K562 (cell line): ENCODE results near the gene SH2D4B. TPM values are rescaled to one million over a fixed set of nuclear protein-coding genes. Genes with fewer than 3 reads are reported as not detected.

ENCODE experiments used
- ATAC-seq: fragments of 200-7000 bp; cut with Tn5 transposase; 3 replicates; pipeline ENCODE4 v1.9.1; 2020; ENCODE audit warnings: moderate library complexity
- BruUV-seq: library from RNA; stranded (reverse); fragments of 400-500 nt; replicated peaks from 2 replicates; lab custom pipeline; 2021; lab: Mats Ljungman, UMichigan
- CTCF ChIA-PET: fragments of 300-600 bp; formaldehyde crosslinking; extraction: SDS; loops from one replicate; lab custom pipeline; 2021; ENCODE audit warnings: low intra/inter-chr PET ratio; lab: Yijun Ruan, JAX
- POLR2A ChIA-PET: fragments of 300-600, 350-650 bp; sonication (Branson Sonifier 250); formaldehyde crosslinking; extraction: SDS; loops from one replicate; lab custom pipeline; 2021; ENCODE audit warnings: antibody characterized with exemption, inconsistent platforms; lab: Yijun Ruan, JAX
- DNase-seq, 4 experiments: peaks; one replicate each; pipeline versions ENCODE4 v3.0.0 to v3.0.0-alpha.2; 2011 to 2018; ENCODE audit warnings: low spot score in 3 of 4, mixed read lengths in 3 of 4; ENCODE audit errors: extremely low read depth in 1 of 4
- FAIRE-seq: peaks from 2 replicates; lab custom pipeline; 2011; peaks lifted over from hg19 to GRCh38; lab: Jason Lieb, UNC
- H2AFZ ChIP-seq: 2 replicates; pipeline ENCODE4 v1.6.0; 2011; ENCODE audit warnings: low read depth, low read length, control low read depth, inconsistent platforms
- H3K27ac ChIP-seq: fragments of 200-600 bp; 3 replicates; pipeline ENCODE4 v1.8.0; 2011; ENCODE audit warnings: low read depth, mild to moderate bottlenecking, control low read depth, inconsistent platforms, low read length, moderate library complexity, mixed read lengths; ENCODE audit errors: extremely low read depth
- H3K27me3 ChIP-seq, 2 experiments: fragments of 300-600 bp in 1 of 2; 2 replicates in 1 of 2; 3 replicates in 1 of 2; pipeline versions ENCODE4 v1.6.0 to v1.8.0; 2011; ENCODE audit warnings: inconsistent platforms in 2 of 2, low read length in 2 of 2, mild to moderate bottlenecking in 1 of 2, mixed read lengths in 1 of 2, moderate library complexity in 1 of 2; ENCODE audit not compliant: control insufficient read depth in 2 of 2, insufficient read depth in 2 of 2
- H3K36me3 ChIP-seq: fragments of 300-600 bp; 3 replicates; pipeline ENCODE4 v1.8.0; 2011; ENCODE audit warnings: mild to moderate bottlenecking, low read length, inconsistent platforms; ENCODE audit not compliant: control insufficient read depth, insufficient read depth
- H3K4me1 ChIP-seq, 2 experiments: fragments of 200-600 bp in 1 of 2; replicated peaks in 1 of 2; 2 replicates in 1 of 2; 3 replicates in 1 of 2; pipeline versions ENCODE4 v1.5.1 to v1.8.0; 2011; ENCODE audit warnings: inconsistent platforms in 2 of 2, low read length in 2 of 2, mild to moderate bottlenecking in 1 of 2, mixed read lengths in 1 of 2, moderate library complexity in 1 of 2; ENCODE audit not compliant: control insufficient read depth in 2 of 2, insufficient read depth in 2 of 2
- H3K4me2 ChIP-seq: 2 replicates; pipeline ENCODE4 v1.6.1; 2011; ENCODE audit warnings: low read length, control low read depth, inconsistent platforms, mixed read lengths; ENCODE audit not compliant: insufficient read depth
- H3K4me3 ChIP-seq: fragments of 200-600 bp; sonication (generic), shearing (Covaris generic); 2 replicates; pipeline ENCODE4 v1.5.1; 2016; ENCODE audit warnings: control low read depth, inconsistent platforms
- H3K79me2 ChIP-seq: fragments of 200-600 bp; 3 replicates; pipeline ENCODE4 v1.8.0; 2011; ENCODE audit warnings: low read length, inconsistent platforms; ENCODE audit not compliant: control insufficient read depth, insufficient read depth
- H3K9ac ChIP-seq, 2 experiments: 2 replicates each; pipeline versions ENCODE4 v1.6.0 to v1.6.1; 2011; ENCODE audit warnings: low read depth in 2 of 2, low read length in 2 of 2, control low read depth in 1 of 2, inconsistent platforms in 1 of 2, mild to moderate bottlenecking in 1 of 2, mixed read lengths in 1 of 2; ENCODE audit not compliant: insufficient read depth in 1 of 2
- H3K9me1 ChIP-seq: one replicate; pipeline ENCODE4 v1.6.0; 2011; ENCODE audit warnings: inconsistent platforms, mild to moderate bottlenecking, low read length, moderate library complexity; ENCODE audit not compliant: control insufficient read depth, insufficient read depth
- H3K9me3 ChIP-seq: replicated peaks from 2 replicates; pipeline ENCODE4 v1.5.1; 2011; ENCODE audit warnings: low read depth, low read length, inconsistent platforms; ENCODE audit not compliant: control insufficient read depth, insufficient read depth
- H4K20me1 ChIP-seq: replicated peaks from 2 replicates; pipeline ENCODE4 v1.6.1; 2011; ENCODE audit warnings: low read length, inconsistent platforms, mixed read lengths; ENCODE audit not compliant: control insufficient read depth, insufficient read depth
- MAFG ChIP-seq: fragments of 450-650 bp; conservative IDR thresholded peaks from 2 replicates; pipeline ENCODE4 v1.6.1; 2016; ENCODE audit warnings: missing genetic modification characterization, missing compliant biosample characterization
- RHOXF2B ChIP-seq: fragments of 250-450 bp; sonication (Bioruptor Pico); conservative IDR thresholded peaks from 2 replicates; pipeline ENCODE4 v1.5.1; 2021
- TRIM24 ChIP-seq, 2 experiments: fragments of 450-650 bp; IDR thresholded peaks; 2 replicates each; pipeline ENCODE4 v1.6.1; 2016
- ZNF408 ChIP-seq: fragments of 250-450 bp; sonication (Bioruptor Pico); IDR thresholded peaks from 2 replicates; pipeline ENCODE4 v1.4.0; 2020; ENCODE audit warnings: low read depth, mild to moderate bottlenecking, moderate library complexity
- ZNF583 ChIP-seq: fragments of 250-450 bp; sonication (Bioruptor Pico); IDR thresholded peaks from 2 replicates; pipeline ENCODE4 v1.4.0; 2020
- WGBS: fragments of 100-300 bp; shearing (Covaris generic); methylation state at CpG from one replicate; pipeline ENCODE4 v1.1.6; 2016; ENCODE audit warnings: low coverage, mixed read lengths; ENCODE audit not compliant: insufficient coverage; ENCODE audit errors: missing lambda C conversion rate; 5-methylcytosine and 5-hydroxymethylcytosine counted together
- in situ Hi-C: fragments of 300-500 bp; cut with MboI; formaldehyde crosslinking; loops from 4 replicates; pipeline ENCODE4 v1.15.0; 2018; ENCODE audit warnings: inconsistent platforms, mixed read lengths
- intact Hi-C: fragments of 100-400 bp; cut with micrococcal nuclease; formaldehyde crosslinking; loops from 2 replicates; pipeline ENCODE4 v1.14.2; 2022
- polyA plus RNA-seq, 8 experiments: library from polyadenylated mRNA; depleted of rRNA in 4 of 8; stranded (reverse) in 5 of 8; unstranded in 3 of 8; fragments of >200 nt; fragmentation: Nextera tagmentation in 2 of 8; fragmentation: Illumina TruSeq in 1 of 8; extraction: Ambion mirVana in 2 of 8; extraction: Trizol in 1 of 8; gene quantifications; 2 replicates each; pipeline versions ENCODE4 v1.2.1 to v1.2.3, GENCODE V29; 2011 to 2014; ENCODE audit warnings: inconsistent platforms in 1 of 8, missing spikeins in 1 of 8
- total RNA-seq, 7 experiments: library from RNA; depleted of rRNA in 6 of 7; stranded (reverse); fragments of >200 nt in 6 of 7; fragmentation: Illumina TruSeq in 2 of 7; extraction: Trizol in 2 of 7; gene quantifications; 2 replicates each; pipeline versions ENCODE4 v1.2.1 to v1.2.3, GENCODE V29; 2011 to 2021; ENCODE audit warnings: low replicate concordance in 1 of 7
- TF ChIP-seq, protein P1 (sequence below), 3 experiments: IDR thresholded peaks in 2 of 3; conservative IDR thresholded peaks in 1 of 3; 2 replicates each; pipeline ENCODE4 v1.5.1; 2011 to 2012; ENCODE audit warnings: low read length in 3 of 3, mild to moderate bottlenecking in 3 of 3, control low read depth in 2 of 3, improper control_type of control experiment in 1 of 3, inconsistent platforms in 1 of 3, low read depth in 1 of 3, mixed read lengths in 1 of 3, moderate library complexity in 1 of 3; ENCODE audit not compliant: insufficient read depth in 2 of 3
- TF ChIP-seq, protein P2 (sequence below), 2 experiments: fragments of 450-650 bp; IDR thresholded peaks; 2 replicates each; pipeline ENCODE4 v1.6.1; 2016; ENCODE audit warnings: mild to moderate bottlenecking in 2 of 2, borderline replicate concordance in 1 of 2, low read depth in 1 of 2, moderate library complexity in 1 of 2

SH2D4B gene
- total and polyA plus RNA-seq, 9 of the 15 experiments (the other 6 are each of a cell fraction or from before 2014, with no cell fraction given) = 0.03 to 0.14 (median 0.04) TPM; not detected in 4

DNA sequence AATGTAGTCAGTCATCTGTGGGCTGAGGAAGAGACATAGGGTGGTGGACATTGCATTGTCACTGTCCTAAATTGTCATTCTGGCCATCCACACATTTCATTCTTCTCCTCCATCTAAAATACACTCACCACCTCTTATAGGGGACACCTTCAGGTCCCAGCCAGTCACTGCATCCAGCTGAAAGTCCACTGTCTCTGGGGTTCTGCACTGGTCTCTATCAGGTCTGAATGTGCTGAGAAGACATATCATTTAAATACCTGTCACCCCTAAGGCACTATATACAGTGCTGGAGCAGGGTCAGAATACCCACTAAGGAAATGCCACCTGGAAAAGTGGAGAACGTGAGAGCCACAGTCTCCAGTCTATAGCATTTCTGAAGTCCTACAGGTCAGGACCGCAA is 29.6 kb downstream of the SH2D4B start:
- Histone ChIP-seq H3K79me2 (no peaks in the 10 kb centered on the region), H3K4me2 (no peak overlapping the region), H3K27me3 (peaks cover 34 to 50% of the 10 kb centered on the region in 2 experiments), H2AFZ (no peak overlapping the region), H3K9me1 (no peaks in the 10 kb centered on the region), H3K27ac (no peak overlapping the region), H3K36me3 (no peaks in the 10 kb centered on the region), H3K4me3 (no peak overlapping the region), H4K20me1 (no peaks in the 10 kb centered on the region), H3K9ac (no peak overlapping the region), H3K4me1 (no peaks in the 10 kb centered on the region), H3K9me3 (no peaks in the 10 kb centered on the region)
- ChIA-PET POLR2A (no interaction called here), CTCF (interaction anchor here (0.7 kb wide), 1 partner anchor 184 kb away, joined by 3 read pairs; no protein-coding TSS in a partner anchor)
- intact Hi-C loops (no loop called here), in situ Hi-C loops (no loop called here)
- FAIRE-seq (no peak), ATAC-seq (peak; percentile 85), DNase-seq (peak in 2 of 4 experiments; percentile 14 to 27)
- BruUV-seq = no TSS peak
- 0% methylated on average over 2 of the region's 2 CpGs for WGBS
- TF ChIP-seq ZNF408 (CRISPR knock-in tag) (no peak), TRIM24 (IDR thresholded peaks at IDR 0.05) (no peak), RHOXF2B (no peak), MAFG (tag) (no peak), ZNF583 (no peak)
- TF ChIP-seq, protein P1, sequence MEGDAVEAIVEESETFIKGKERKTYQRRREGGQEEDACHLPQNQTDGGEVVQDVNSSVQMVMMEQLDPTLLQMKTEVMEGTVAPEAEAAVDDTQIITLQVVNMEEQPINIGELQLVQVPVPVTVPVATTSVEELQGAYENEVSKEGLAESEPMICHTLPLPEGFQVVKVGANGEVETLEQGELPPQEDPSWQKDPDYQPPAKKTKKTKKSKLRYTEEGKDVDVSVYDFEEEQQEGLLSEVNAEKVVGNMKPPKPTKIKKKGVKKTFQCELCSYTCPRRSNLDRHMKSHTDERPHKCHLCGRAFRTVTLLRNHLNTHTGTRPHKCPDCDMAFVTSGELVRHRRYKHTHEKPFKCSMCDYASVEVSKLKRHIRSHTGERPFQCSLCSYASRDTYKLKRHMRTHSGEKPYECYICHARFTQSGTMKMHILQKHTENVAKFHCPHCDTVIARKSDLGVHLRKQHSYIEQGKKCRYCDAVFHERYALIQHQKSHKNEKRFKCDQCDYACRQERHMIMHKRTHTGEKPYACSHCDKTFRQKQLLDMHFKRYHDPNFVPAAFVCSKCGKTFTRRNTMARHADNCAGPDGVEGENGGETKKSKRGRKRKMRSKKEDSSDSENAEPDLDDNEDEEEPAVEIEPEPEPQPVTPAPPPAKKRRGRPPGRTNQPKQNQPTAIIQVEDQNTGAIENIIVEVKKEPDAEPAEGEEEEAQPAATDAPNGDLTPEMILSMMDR (IDR thresholded peaks at IDR 0.05 in 2 of 3, conservative IDR thresholded peaks at IDR 0.05 in 1 of 3; ENCODE audit: insufficient read depth in 2 of 3, low read depth in 1 of 3, low read length in 3 of 3) = 0 out of 6 replicates have a peak, but pooled peaks of 2 of the 3 experiments have one; percentile 18 to 31
- TF ChIP-seq, protein P2, sequence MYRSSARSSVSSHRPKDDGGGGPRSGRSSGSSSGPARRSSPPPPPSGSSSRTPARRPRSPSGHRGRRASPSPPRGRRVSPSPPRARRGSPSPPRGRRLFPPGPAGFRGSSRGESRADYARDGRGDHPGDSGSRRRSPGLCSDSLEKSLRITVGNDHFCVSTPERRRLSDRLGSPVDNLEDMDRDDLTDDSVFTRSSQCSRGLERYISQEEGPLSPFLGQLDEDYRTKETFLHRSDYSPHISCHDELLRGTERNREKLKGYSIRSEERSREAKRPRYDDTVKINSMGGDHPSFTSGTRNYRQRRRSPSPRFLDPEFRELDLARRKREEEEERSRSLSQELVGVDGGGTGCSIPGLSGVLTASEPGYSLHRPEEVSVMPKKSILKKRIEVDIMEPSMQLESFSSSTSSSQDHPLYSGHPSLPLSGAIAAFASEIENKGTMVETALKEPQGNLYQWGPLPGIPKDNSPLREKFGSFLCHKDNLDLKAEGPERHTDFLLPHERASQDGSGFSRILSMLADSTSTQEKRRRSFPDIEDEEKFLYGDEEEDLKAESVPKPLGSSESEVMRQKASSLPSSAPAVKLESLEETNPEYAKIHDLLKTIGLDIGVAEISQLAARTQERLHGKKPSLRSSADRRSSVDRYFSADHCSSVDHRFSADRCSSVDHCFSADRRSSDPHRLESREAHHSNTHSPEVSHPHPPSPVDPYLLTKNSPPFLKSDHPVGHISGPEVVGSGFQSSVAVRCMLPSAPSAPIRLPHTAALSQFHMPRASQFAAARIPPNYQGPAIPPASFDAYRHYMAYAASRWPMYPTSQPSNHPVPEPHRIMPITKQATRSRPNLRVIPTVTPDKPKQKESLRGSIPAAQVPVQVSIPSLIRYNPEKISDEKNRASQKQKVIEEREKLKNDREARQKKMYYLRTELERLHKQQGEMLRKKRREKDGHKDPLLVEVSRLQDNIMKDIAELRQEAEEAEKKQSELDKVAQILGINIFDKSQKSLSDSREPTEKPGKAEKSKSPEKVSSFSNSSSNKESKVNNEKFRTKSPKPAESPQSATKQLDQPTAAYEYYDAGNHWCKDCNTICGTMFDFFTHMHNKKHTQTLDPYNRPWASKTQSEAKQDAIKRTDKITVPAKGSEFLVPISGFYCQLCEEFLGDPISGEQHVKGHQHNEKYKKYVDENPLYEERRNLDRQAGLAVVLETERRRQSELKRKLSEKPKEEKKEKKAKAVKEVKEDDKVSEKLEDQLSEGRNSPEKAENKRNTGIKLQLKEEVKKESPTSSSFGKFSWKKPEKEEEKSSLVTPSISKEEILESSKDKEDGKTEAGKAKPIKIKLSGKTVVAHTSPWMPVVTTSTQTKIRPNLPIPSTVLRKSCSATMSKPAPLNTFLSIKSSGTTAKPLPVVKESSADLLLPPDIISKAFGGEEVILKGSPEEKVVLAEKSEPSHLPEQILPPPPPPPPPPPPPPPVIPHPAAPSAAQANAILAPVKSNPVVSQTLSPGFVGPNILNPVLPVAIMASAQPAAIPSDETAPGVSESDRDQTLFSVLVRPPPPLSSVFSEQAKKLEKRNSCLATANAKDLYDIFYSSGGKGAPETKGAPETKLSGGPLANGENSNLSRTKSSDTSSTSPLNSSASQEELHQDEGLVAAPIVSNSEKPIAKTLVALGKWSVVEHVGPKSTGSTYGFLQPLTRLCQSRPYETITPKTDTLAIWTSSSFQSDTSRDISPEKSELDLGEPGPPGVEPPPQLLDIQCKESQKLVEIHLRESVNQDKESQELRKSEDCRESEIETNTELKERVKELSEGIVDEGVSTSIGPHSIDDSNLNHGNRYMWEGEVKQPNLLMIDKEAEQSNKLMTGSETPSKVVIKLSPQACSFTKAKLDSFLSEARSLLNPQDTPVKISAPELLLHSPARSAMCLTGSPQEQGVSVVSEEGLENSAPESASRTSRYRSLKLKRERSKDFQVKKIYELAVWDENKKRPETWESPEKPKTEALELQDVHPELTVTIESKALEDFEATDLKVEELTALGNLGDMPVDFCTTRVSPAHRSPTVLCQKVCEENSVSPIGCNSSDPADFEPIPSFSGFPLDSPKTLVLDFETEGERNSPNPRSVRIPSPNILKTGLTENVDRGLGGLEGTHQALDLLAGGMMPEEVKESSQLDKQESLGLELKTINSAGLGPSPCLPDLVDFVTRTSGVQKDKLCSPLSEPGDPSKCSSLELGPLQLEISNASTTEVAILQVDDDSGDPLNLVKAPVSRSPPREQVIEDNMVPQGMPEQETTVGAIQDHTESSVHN (IDR thresholded peaks at IDR 0.05; ENCODE audit: borderline replicate concordance in 1 of 2, low read depth in 1 of 2) = no peak
